Heart left ventricle (tissue), 16 donors: ENCODE data around the gene ASPSCR1. TPM values are rescaled to one million over a fixed set of nuclear protein-coding genes. Genes with fewer than 3 reads are reported as not detected.

Source experiments
- ATAC-seq, 4 donors: fragments of 200-7000 bp; cut with Tn5 transposase; one replicate each; pipeline ENCODE4 v1.9.1; 2020 to 2022; ENCODE audit warnings: moderate library complexity in 4 of 4, mild to moderate bottlenecking in 3 of 4, moderate number of reproducible peaks in 1 of 4
- DNase-seq, 5 donors: peaks; one replicate each; pipeline ENCODE4 v3.0.0-alpha.2; 2020
- H3K27ac ChIP-seq, 12 donors: fragments of 200-600 bp; sonication (generic) in 4 of 12; one replicate each; pipeline versions ENCODE4 v1.5.0 to v1.8.0; 2016 to 2022; ENCODE audit warnings: mild to moderate bottlenecking in 2 of 12
- H3K27me3 ChIP-seq, 9 donors: fragments of 200-600 bp; sonication (generic) in 2 of 9; one replicate each; pipeline versions ENCODE4 v1.5.1 to v1.8.0; 2016 to 2022; ENCODE audit warnings: mild to moderate bottlenecking in 3 of 9
- H3K36me3 ChIP-seq, 9 donors: fragments of 200-600 bp; sonication (generic) in 2 of 9; one replicate each; pipeline versions ENCODE4 v1.5.0 to v1.8.0; 2018 to 2022; ENCODE audit warnings: mild to moderate bottlenecking in 2 of 9
- H3K4me1 ChIP-seq, 12 donors: fragments of 200-600 bp; sonication (generic) in 4 of 12; one replicate each; pipeline versions ENCODE4 v1.5.0 to v1.8.0; 2016 to 2022; ENCODE audit warnings: mild to moderate bottlenecking in 3 of 12
- H3K4me3 ChIP-seq, 12 donors: fragments of 200-600 bp; sonication (generic) in 4 of 12; one replicate each; pipeline versions ENCODE4 v1.5.0 to v1.8.0; 2017 to 2022; ENCODE audit warnings: mild to moderate bottlenecking in 9 of 12, moderate library complexity in 4 of 12
- H3K9me3 ChIP-seq, 12 donors: fragments of 200-600 bp; sonication (generic) in 4 of 12; one replicate each; pipeline versions ENCODE4 v1.5.0 to v1.8.0; 2016 to 2022; ENCODE audit warnings: mild to moderate bottlenecking in 1 of 12
- CTCF ChIP-seq, 12 donors: fragments of 200-600 bp; sonication (generic) in 4 of 12; IDR thresholded peaks; one replicate each; pipeline versions ENCODE4 v1.5.0 to v1.8.0; 2018 to 2022; ENCODE audit warnings: antibody characterized with exemption in 12 of 12, mild to moderate bottlenecking in 5 of 12
- POLR2A ChIP-seq, 2 donors: fragments of 450-650 bp; IDR thresholded peaks; one replicate each; pipeline ENCODE4 v1.6.1; 2017; ENCODE audit warnings: antibody characterized with exemption in 2 of 2, mild to moderate bottlenecking in 2 of 2, moderate library complexity in 2 of 2
- WGBS, 4 donors: extraction: QIAGEN DNeasy Blood & Tissue Kit in 2 of 4; methylation state at CpG; one replicate each; pipeline versions ENCODE4 v1.1.5 to v1.1.7; 2013 to 2018; 5-methylcytosine and 5-hydroxymethylcytosine counted together
- intact Hi-C, 10 donors: fragments of 100-400 bp; cut with DNase I; formaldehyde crosslinking; loops; one replicate each; pipeline versions ENCODE4 v1.11.1 to v1.14.2; 2022
- polyA plus RNA-seq, 2 donors: library from polyadenylated mRNA; stranded (reverse); fragments of 200-250 nt; gene quantifications; one replicate each; pipeline ENCODE4 v1.2.3, GENCODE V29; 2013
- total RNA-seq, 9 donors: library from RNA; depleted of rRNA in 2 of 9; stranded (reverse); fragments of >200 nt in 2 of 9; fragmentation: NEBNext Ultra II Directional in 3 of 9; extraction: Animal tissue kit (Norgen Biotek cat#: 25700) in 3 of 9; gene quantifications; one replicate each; pipeline versions ENCODE4 v1.1.0 to v1.2.4, GENCODE V29; 2016 to 2023
- donor health status: ischemic (EF 13 %, LVEDD 7.1; RV severe dilation, severe dysfunction).
- donor health status: healthy with polysubstance abuse.
- donor health status: DM: no; HTN: yes; CAD: no.
- donor health status: DM: no; HTN: no; CAD: no.
- donor health status: ischemic (EF 25% LVEDD 6.9; RV normal size, moderate dysfunction).
- donor health status: ischemic (EF 25% LVEDD 5.7; RV mildly dilated, moderate dysfunction).
- donor health status: healthy.
- donor health status: DM: yes; HTN: yes; CAD: no.
- donor health status: ischemic (EF 35%, LVEDD 5.7; RV mildly dilated, moderate dysfunction).
- donor health status: nonischemic (EF 11% LVEDD 7.7; RV severe dilation, severe dysfunction).
- donor health status: DM: yes; HTN: yes; CAD: no.
- donor health status: PGD.
- donor health status: ischemic (EF 29% LVEDD 5.4; RV normal size, mild dysfunction).
- donor health status: nonischemic (EF 23%, LVEDD 6.1; RV moderate dilation, normal function).

ASPSCR1 gene
- total and polyA plus RNA-seq, 11 donors = 15.1 to 43.6 (median 22.9) TPM

- no peak for ATAC-seq
- 80 to 86% (median 81%) methylated on average over 1 to 13 of the region's 13 CpGs for WGBS, 4 donors
- no peak overlapping the region for H3K27ac ChIP-seq
- no peaks in the 10 kb centered on the region for H3K9me3 ChIP-seq
- H3K4me3 ChIP-seq = no peak overlapping the region
- DNase-seq = no peak
- peaks cover 5 to 41% (median 18%) of the 10 kb centered on the region in 12 donors for H3K4me1 ChIP-seq
- intact Hi-C loops = loop anchor here in 1 of 10 donors (2.0 kb wide), 1 partner anchor 59 kb away; no protein-coding TSS in a partner anchor
- peaks cover 0 to 21% (median 6%) of the 10 kb centered on the region in 9 donors for H3K36me3 ChIP-seq
- TF ChIP-seq CTCF (IDR thresholded peaks at IDR 0.05) (no peak), POLR2A (IDR thresholded peaks at IDR 0.05) (no peak)
- no peaks in the 10 kb centered on the region for H3K27me3 ChIP-seq
Measured at GRCh38 chr17:82017612-82018151, 40.3 kb downstream of the ASPSCR1 start.

GRCh38 chr17:82018152-82018988, 40.9 kb downstream of the ASPSCR1 start:
- Histone ChIP-seq H3K9me3 (no peaks in the 10 kb centered on the region), H3K4me1 (peaks cover 5 to 36% (median 14%) of the 10 kb centered on the region in 12 donors), H3K27me3 (no peaks in the 10 kb centered on the region), H3K4me3 (no peak overlapping the region), H3K36me3 (peaks cover 0 to 21% (median 6%) of the 10 kb centered on the region in 9 donors), H3K27ac (no peak overlapping the region)
- intact Hi-C loops = loop anchor here in 1 of 10 donors (2.0 kb wide), 1 partner anchor 60 kb away; no protein-coding TSS in a partner anchor
- ATAC-seq (no peak), DNase-seq (no peak)
- 79 to 81% (median 80%) methylated on average over 14 to 19 of the region's 19 CpGs for WGBS, 4 donors
- no peak for TF ChIP-seq CTCF (IDR thresholded peaks at IDR 0.05)
- no peak for TF ChIP-seq POLR2A (IDR thresholded peaks at IDR 0.05)

- Histone ChIP-seq H3K4me1 (peaks cover 5 to 37% (median 21%) of the 10 kb centered on the region in 12 donors), H3K27me3 (no peaks in the 10 kb centered on the region), H3K36me3 (peaks cover 0 to 21% (median 6%) of the 10 kb centered on the region in 9 donors), H3K4me3 (no peak overlapping the region), H3K9me3 (no peaks in the 10 kb centered on the region), H3K27ac (no peak overlapping the region)
- no peak for DNase-seq
- no peak for ATAC-seq
- intact Hi-C loops = loop anchor here in 1 of 10 donors (2.0 kb wide), 1 partner anchor 60 kb away; no protein-coding TSS in a partner anchor
- WGBS, 4 donors = 89 to 91% (median 90%) methylated on average over 14 to 33 of the region's 33 CpGs
- TF ChIP-seq CTCF (IDR thresholded peaks at IDR 0.05) = no peak
- no peak for TF ChIP-seq POLR2A (IDR thresholded peaks at IDR 0.05)
Measured at GRCh38 chr17:82018989-82019689, 41.7 kb downstream of the ASPSCR1 start.
